ENCODE measurements around the gene UBR1. TPM values are rescaled to one million over a fixed set of nuclear protein-coding genes. Genes with fewer than 3 reads are reported as not detected.

Gene UBR1
- total RNA-seq, 1 experiment from 2014 or later = 22.2 TPM

Other genes with a start within 250 kb of the UBR1 start
- gene TTBK2, start 185.3 kb downstream of the UBR1 start, total RNA-seq (2021) = 10.6 and 13.0 TPM in 2 replicates
- gene TMEM62, start 27.5 kb upstream of the UBR1 start, total RNA-seq (2021) = 6.2 and 7.2 TPM in 2 replicates
- gene CCNDBP1, start 79.4 kb upstream of the UBR1 start, total RNA-seq (2021) = 34.1 and 34.8 TPM in 2 replicates
- not detected in 2 replicates for gene EPB42, start 115.0 kb upstream of the UBR1 start, total RNA-seq (2021)
- gene TGM5, start 160.9 kb upstream of the UBR1 start, total RNA-seq (2021) = not detected in 2 replicates
- not detected in 2 replicates for gene TGM7, start 196.2 kb upstream of the UBR1 start, total RNA-seq (2021)
- 16.5 and 17.3 TPM in 2 replicates for gene LCMT2, start 224.5 kb upstream of the UBR1 start, total RNA-seq (2021)